Nephron (organoid): Measurements from ENCODE around the gene MELTF.
"Not testable (repeated sequence)": the region's sequence is repeated elsewhere in the genome, so short reads cannot be mapped to it uniquely, and the experiment has no call there.

Experiments
- H3K27ac Mint-ChIP-seq, 3 experiments: 2 replicates each; pipeline ENCODE4 v1.8.0; 2020; ENCODE audit warnings: mixed read lengths in 3 of 3, mild to moderate bottlenecking in 2 of 3, moderate library complexity in 1 of 3
- H3K27me3 Mint-ChIP-seq: 2 replicates; pipeline ENCODE4 v1.8.0; 2021; ENCODE audit warnings: low read depth, mild to moderate bottlenecking, moderate library complexity, mixed read lengths
- H3K36me3 Mint-ChIP-seq: 2 replicates; pipeline ENCODE4 v1.8.0; 2020; ENCODE audit warnings: low read depth, mixed read lengths
- H3K4me1 Mint-ChIP-seq: 2 replicates; pipeline ENCODE4 v1.8.0; 2020; ENCODE audit warnings: mixed read lengths
- H3K4me3 Mint-ChIP-seq, 3 experiments: 2 replicates each; pipeline ENCODE4 v1.8.0; 2020; ENCODE audit warnings: mild to moderate bottlenecking in 3 of 3, mixed read lengths in 3 of 3, moderate library complexity in 2 of 3
- H3K9me3 Mint-ChIP-seq: 2 replicates; pipeline ENCODE4 v1.8.0; 2020; ENCODE audit warnings: mixed read lengths
- TF ChIP-seq, protein P1 (sequence below), 3 experiments: fragments of 200-600 bp; sonication (generic); IDR thresholded peaks; one replicate each; pipeline ENCODE4 v1.5.0; 2021; ENCODE audit warnings: antibody characterized with exemption in 3 of 3; ENCODE audit not compliant: unreplicated experiment in 3 of 3

The MELTF gene

DNA sequence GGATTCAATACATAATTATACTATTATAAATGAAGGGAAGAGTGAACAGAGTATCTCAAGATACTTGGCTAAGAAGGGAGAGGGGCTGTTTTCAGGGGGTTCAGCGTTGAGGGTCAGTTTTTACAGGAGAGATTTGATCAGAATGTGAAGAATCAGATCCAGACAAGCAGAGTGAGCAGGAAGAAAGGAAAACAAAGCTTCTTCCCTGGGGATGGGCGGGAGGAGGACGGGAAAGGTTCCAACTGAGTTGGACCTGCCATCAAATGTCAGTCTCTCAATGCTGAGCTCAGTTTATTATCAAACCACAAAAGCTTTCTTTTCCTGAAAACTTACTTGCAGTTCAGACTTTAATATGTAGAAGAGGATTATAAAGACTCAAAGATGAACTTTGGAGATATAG lies 6.0 kb upstream of the MELTF start:
- peak overlapping the region in 1 of 3 experiments; percentile 39 for H3K27ac Mint-ChIP-seq
- TF ChIP-seq, protein P1, sequence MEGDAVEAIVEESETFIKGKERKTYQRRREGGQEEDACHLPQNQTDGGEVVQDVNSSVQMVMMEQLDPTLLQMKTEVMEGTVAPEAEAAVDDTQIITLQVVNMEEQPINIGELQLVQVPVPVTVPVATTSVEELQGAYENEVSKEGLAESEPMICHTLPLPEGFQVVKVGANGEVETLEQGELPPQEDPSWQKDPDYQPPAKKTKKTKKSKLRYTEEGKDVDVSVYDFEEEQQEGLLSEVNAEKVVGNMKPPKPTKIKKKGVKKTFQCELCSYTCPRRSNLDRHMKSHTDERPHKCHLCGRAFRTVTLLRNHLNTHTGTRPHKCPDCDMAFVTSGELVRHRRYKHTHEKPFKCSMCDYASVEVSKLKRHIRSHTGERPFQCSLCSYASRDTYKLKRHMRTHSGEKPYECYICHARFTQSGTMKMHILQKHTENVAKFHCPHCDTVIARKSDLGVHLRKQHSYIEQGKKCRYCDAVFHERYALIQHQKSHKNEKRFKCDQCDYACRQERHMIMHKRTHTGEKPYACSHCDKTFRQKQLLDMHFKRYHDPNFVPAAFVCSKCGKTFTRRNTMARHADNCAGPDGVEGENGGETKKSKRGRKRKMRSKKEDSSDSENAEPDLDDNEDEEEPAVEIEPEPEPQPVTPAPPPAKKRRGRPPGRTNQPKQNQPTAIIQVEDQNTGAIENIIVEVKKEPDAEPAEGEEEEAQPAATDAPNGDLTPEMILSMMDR (IDR thresholded peaks at IDR 0.05; ENCODE audit: unreplicated experiment in 3 of 3): no peak
- peaks cover 3% of the 10 kb centered on the region for H3K9me3 Mint-ChIP-seq

DNA sequence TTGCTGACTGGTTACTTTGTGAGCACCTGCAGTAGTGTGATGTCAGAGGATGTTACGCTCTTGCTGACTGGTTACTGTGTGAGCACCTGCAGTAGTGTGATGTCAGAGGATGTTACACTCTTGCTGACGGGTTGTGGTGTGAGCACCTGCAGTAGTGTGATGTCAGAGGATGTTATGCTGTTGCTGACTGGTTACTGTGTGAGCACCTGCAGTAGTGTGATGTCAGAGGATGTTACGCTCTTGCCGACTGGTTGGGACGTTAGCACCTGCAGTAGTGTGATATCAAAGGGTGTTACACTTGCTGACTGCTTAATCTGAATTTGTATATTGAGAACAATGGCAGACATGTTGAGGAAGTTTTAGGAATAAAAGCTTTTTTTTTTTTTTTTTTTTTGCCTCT lies 5.2 kb upstream of the MELTF start:
- H3K9me3 Mint-ChIP-seq, H3K27ac Mint-ChIP-seq, H3K36me3 Mint-ChIP-seq, H3K4me3 Mint-ChIP-seq: not testable (repeated sequence)
- H3K4me1 Mint-ChIP-seq: peaks cover 11% of the 10 kb centered on the region
- H3K27me3 Mint-ChIP-seq: peaks cover 26% of the 10 kb centered on the region

More for the DNA sequence above, 6.0 kb upstream of the MELTF start:
- peaks cover 10% of the 10 kb centered on the region for H3K36me3 Mint-ChIP-seq
- peaks cover 22% of the 10 kb centered on the region for H3K27me3 Mint-ChIP-seq
- peaks cover 11% of the 10 kb centered on the region for H3K4me1 Mint-ChIP-seq
- no peak overlapping the region for H3K4me3 Mint-ChIP-seq

DNA sequence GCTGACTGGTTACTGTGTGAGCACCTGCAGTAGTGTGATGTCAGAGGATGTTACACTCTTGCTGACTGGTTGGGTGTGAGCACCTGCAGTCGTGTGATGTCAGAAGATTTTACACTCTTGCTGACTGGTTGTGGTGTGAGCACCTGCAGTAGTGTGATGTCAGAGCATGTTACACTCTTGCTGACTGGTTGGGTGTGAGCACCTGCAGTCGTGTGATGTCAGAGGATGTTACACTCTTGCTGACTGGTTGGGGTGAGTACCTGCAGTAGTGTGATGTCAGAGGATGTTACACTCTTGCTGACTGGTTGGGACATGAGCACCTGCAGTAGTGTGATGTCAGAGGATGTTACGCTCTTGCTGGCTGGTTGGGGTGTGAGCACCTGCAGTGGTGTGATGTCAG lies 4.1 kb upstream of the MELTF start:
- H3K36me3 Mint-ChIP-seq: not testable (repeated sequence)

DNA sequence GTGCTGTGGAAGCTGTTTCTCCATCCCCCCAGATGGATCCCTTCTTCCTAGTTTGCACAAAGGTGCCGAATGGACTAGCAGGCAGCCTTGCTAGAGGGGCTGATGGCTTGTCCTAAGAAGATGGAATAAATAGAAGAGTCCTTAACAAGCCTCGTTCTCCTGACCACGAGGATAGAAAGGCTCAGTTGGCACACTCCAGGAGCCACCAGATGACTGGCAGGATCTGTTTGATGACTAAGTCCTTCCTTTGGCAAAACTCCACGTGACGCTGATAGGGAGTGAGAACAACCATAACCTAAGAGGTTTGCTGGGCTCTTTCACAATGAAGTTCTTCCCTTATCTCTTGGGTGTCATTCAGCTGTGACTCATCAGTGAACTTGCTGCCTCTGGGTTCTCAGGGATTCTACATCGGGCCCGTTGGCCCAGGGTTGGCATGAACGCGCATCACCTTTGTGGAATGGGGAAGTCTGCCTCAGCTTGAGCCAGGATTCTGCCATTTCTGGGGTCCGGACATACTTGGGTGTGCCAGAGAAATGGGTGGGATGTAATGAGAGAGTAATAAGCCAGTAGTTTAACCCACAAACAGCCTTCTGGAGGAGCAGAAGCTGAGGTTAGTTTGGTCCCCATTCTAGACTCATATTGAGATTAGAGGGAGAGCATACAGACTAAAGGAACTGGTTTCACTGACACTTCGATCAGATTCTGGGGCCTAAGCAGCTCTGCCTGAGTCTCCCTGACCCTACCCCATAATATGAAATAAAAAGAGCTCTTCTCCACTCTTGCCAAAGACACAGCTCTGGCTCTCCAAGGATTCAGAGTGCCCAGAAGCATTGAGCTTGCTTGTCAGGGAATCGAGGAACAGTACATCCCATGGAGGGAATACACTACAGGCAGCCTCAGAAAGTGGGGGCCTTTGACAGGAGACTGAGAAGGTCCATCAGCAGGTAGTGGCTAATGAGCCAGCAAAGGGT lies 2.0 kb upstream of the MELTF start:
- peak overlapping the region in 2 of 3 experiments; percentile 64 to 68 for H3K4me3 Mint-ChIP-seq
- H3K4me1 Mint-ChIP-seq: peaks cover 11% of the 10 kb centered on the region
- H3K27me3 Mint-ChIP-seq: peaks cover 44% of the 10 kb centered on the region
- no peak overlapping the region for H3K27ac Mint-ChIP-seq
- TF ChIP-seq, protein P1 (IDR thresholded peaks at IDR 0.05; ENCODE audit: unreplicated experiment in 3 of 3): no peak
- no peaks in the 10 kb centered on the region for H3K36me3 Mint-ChIP-seq
- peaks cover 3% of the 10 kb centered on the region for H3K9me3 Mint-ChIP-seq

More for the DNA sequence above, 4.1 kb upstream of the MELTF start:
- Mint-ChIP-seq H3K4me1 (peaks cover 11% of the 10 kb centered on the region), H3K27me3 (peaks cover 27% of the 10 kb centered on the region)
- not testable (repeated sequence) for H3K9me3 Mint-ChIP-seq, H3K4me3 Mint-ChIP-seq, H3K27ac Mint-ChIP-seq

DNA sequence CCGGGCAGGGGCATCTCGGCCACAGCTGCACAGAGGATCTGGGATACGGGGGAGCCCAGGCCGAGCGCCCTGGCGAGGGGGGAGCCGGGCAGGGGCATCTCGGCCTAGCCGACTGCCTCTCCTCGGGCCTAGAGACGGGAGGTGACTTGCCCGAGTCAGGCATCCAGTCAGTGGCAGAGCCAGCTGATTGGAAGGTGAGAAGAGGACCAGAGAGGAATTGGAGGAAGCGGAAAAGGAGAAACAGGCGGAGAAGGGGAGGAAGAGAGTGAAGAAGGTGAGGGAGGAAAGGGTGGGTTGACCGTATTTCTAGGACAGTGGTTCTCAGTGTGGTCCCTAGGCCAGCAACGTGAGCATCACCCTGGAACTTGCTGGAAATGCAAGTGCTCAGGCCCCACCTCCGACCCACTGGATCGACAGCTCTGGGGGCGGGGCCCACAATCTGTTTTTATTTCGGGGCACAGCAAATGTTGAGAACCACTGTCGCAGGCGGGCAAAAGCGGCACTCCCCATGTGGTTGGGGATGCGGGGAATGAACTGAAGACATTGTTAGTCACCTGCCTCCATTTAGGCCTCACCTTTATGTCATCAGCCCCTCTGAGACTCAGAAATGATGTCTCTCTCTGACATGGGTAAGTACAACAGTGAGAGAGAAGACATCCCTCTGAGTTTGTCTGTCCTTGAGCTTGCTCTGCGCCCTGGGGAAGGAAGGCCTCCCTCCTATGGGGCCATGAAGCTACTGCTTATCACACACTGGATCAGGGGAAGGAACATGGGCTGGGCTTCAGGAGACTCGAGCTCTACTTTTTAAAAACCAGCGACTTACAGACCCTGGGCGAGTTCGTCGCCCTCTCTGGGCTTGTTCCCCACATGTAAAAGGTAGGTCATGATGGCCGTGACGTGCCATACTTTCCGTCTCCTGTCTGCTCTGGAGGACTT lies 1.0 kb upstream of the MELTF start:
- Mint-ChIP-seq H3K36me3 (no peaks in the 10 kb centered on the region), H3K27ac (no peak overlapping the region), H3K27me3 (peaks cover 49% of the 10 kb centered on the region), H3K9me3 (peaks cover 3% of the 10 kb centered on the region), H3K4me1 (peaks cover 6% of the 10 kb centered on the region), H3K4me3 (peak overlapping the region in 2 of 3 experiments; percentile 64 to 68)
- TF ChIP-seq, protein P1 (IDR thresholded peaks at IDR 0.05; ENCODE audit: unreplicated experiment in 3 of 3): no peak

DNA sequence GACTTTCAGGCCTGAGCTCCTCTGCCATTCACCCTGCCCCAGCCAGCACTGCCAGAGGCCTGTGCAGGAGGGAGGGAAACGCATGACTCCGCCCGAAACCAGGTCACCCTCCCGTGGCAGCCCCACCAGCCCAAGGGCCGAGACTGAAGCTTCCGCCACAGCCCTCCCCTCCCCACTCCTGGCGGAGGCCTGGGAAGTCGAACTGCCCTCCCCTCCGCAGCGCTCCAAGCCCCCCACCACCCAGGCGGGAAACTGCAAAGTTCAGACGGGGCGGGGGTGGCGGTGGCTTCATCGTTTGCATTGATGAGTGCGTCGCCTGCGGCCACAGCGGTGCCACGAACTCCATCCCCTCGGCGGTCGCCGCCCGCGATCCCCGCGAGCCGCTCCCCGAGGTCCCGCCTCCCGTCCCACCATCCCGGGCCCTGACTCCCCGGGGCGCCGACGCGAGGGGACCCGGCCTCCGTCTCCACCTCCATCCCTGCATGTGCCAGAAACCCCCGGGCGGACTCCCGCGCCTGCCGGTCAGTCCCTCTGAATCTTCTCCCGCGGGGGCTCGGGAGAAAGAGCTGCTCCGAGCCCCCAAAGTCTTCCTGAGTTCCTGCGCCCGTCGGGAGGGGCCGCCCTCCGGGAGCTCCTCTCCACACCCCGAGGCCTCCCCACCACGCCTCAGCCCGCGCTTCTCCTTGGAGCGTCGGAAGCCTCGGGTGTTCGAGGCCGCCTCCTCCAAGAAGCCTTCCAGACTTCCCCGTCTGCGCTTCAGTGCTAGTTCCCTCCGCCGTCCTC lies 698 bp downstream of the MELTF start:
- Mint-ChIP-seq H3K36me3 (no peaks in the 10 kb centered on the region), H3K27me3 (peaks cover 53% of the 10 kb centered on the region), H3K9me3 (no peaks in the 10 kb centered on the region), H3K4me1 (no peaks in the 10 kb centered on the region), H3K4me3 (peak overlapping the region; percentile 53 to 55 (median 55)), H3K27ac (no peak overlapping the region)
- TF ChIP-seq, protein P1 (IDR thresholded peaks at IDR 0.05; ENCODE audit: unreplicated experiment in 3 of 3): no peak
